ENCODE measurements around the gene PLPP4. TPM values are rescaled to one million over a fixed set of nuclear protein-coding genes. Genes with fewer than 3 reads are reported as not detected.

PLPP4 gene
- total RNA-seq, 1 experiment from 2014 or later, result not detected

GRCh38 chr10:120458432-120458831, 1.4 kb downstream of the PLPP4 start:
- Histone ChIP-seq H3K9me3 (ENCODE audit: insufficient read depth, low read depth) (no peaks in the 10 kb centered on the region), H3K27me3 (ENCODE audit: insufficient read depth, low read depth) (no peaks in the 10 kb centered on the region), H3K79me2 (ENCODE audit: low read depth) (no peaks in the 10 kb centered on the region), H2AFZ (no peak overlapping the region), H3K4me2 (no peak overlapping the region), H3K36me3 (ENCODE audit: low read depth) (no peaks in the 10 kb centered on the region), H3F3A (ENCODE audit: insufficient read depth, low read depth) (no peaks in the 10 kb centered on the region), H3K9me2 (ENCODE audit: insufficient read depth) (no peaks in the 10 kb centered on the region), H4K20me1 (ENCODE audit: insufficient read depth) (no peaks in the 10 kb centered on the region), H3K4me3 (no peak overlapping the region), H3K4me1 (replicated peaks; ENCODE audit: insufficient read depth) (no peaks in the 10 kb centered on the region), H3K27ac (no peak overlapping the region)
- no TSS peak for BruUV-seq (replicated peaks)
- POLR2A ChIA-PET (ENCODE audit: unreplicated experiment), result no interaction called here
- TF ChIP-seq EZH2 (IDR thresholded peaks at IDR 0.05; ENCODE audit: low read depth) (no peak), CTCF (conservative IDR thresholded peaks at IDR 0.05) (no peak)
- CTCF ChIA-PET, result no interaction called here
- intact Hi-C loops (cut with micrococcal nuclease; ENCODE audit: unreplicated experiment), result no loop called here
- no peak for DNase-seq

GRCh38 chr10:120459185-120459584, 2.2 kb downstream of the PLPP4 start:
- DNase-seq, result no peak
- H3K27me3 ChIP-seq (ENCODE audit: insufficient read depth, low read depth), result no peaks in the 10 kb centered on the region
- no TSS peak for BruUV-seq (replicated peaks)
- ChIA-PET CTCF (no interaction called here), POLR2A (ENCODE audit: unreplicated experiment) (no interaction called here)
- H2AFZ ChIP-seq, result no peak overlapping the region
- no peaks in the 10 kb centered on the region for H3K79me2 ChIP-seq (ENCODE audit: low read depth)
- TF ChIP-seq EZH2 (IDR thresholded peaks at IDR 0.05; ENCODE audit: low read depth) (no peak), CTCF (conservative IDR thresholded peaks at IDR 0.05) (no peak)
- no peaks in the 10 kb centered on the region for H3K4me1 ChIP-seq (replicated peaks; ENCODE audit: insufficient read depth)
- H3K9me2 ChIP-seq (ENCODE audit: insufficient read depth), result no peaks in the 10 kb centered on the region
- no peaks in the 10 kb centered on the region for H3K9me3 ChIP-seq (ENCODE audit: insufficient read depth, low read depth)
- no peaks in the 10 kb centered on the region for H3F3A ChIP-seq (ENCODE audit: insufficient read depth, low read depth)
- H3K4me2 ChIP-seq, result no peak overlapping the region
- H3K4me3 ChIP-seq, result no peak overlapping the region
- no peaks in the 10 kb centered on the region for H4K20me1 ChIP-seq (ENCODE audit: insufficient read depth)
- intact Hi-C loops (cut with micrococcal nuclease; ENCODE audit: unreplicated experiment), result no loop called here
- no peaks in the 10 kb centered on the region for H3K36me3 ChIP-seq (ENCODE audit: low read depth)
- no peak overlapping the region for H3K27ac ChIP-seq

- Histone ChIP-seq H3K79me2 (ENCODE audit: low read depth) (no peaks in the 10 kb centered on the region), H3K9me3 (ENCODE audit: insufficient read depth, low read depth) (no peaks in the 10 kb centered on the region), H3K27me3 (ENCODE audit: insufficient read depth, low read depth) (no peaks in the 10 kb centered on the region), H3K4me3 (no peak overlapping the region), H3F3A (ENCODE audit: insufficient read depth, low read depth) (no peaks in the 10 kb centered on the region), H4K20me1 (ENCODE audit: insufficient read depth) (no peaks in the 10 kb centered on the region), H3K4me2 (no peak overlapping the region), H3K27ac (no peak overlapping the region), H3K4me1 (replicated peaks; ENCODE audit: insufficient read depth) (no peaks in the 10 kb centered on the region), H3K36me3 (ENCODE audit: low read depth) (no peaks in the 10 kb centered on the region), H2AFZ (no peak overlapping the region), H3K9me2 (ENCODE audit: insufficient read depth) (no peaks in the 10 kb centered on the region)
- no peak for DNase-seq
- no TSS peak for BruUV-seq (replicated peaks)
- TF ChIP-seq CTCF (conservative IDR thresholded peaks at IDR 0.05) (no peak), EZH2 (IDR thresholded peaks at IDR 0.05; ENCODE audit: low read depth) (no peak)
- POLR2A ChIA-PET (ENCODE audit: unreplicated experiment), result no interaction called here
- intact Hi-C loops (cut with micrococcal nuclease; ENCODE audit: unreplicated experiment), result no loop called here
- CTCF ChIA-PET, result no interaction called here
These were observed 3.2 kb downstream of the PLPP4 start for GRCh38 chr10:120460186-120460585.

Measured in PC-9 (cell line).